NT2/D1 (cell line): ENCODE data around the gene ITGB3BP.

Experiments
- SUZ12 ChIP-seq: IDR thresholded peaks from 2 replicates; pipeline ENCODE4 v1.6.1; 2011; ENCODE audit not compliant: insufficient read length, insufficient read depth; ENCODE audit errors: extremely low read depth
- YY1 ChIP-seq: IDR thresholded peaks from 2 replicates; pipeline ENCODE4 v1.6.1; 2011; ENCODE audit not compliant: insufficient read length, insufficient read depth
- ZNF274 ChIP-seq: IDR thresholded peaks from 2 replicates; pipeline ENCODE4 v1.6.1; 2011; ENCODE audit warnings: mild to moderate bottlenecking, low read depth, low read length

DNA sequence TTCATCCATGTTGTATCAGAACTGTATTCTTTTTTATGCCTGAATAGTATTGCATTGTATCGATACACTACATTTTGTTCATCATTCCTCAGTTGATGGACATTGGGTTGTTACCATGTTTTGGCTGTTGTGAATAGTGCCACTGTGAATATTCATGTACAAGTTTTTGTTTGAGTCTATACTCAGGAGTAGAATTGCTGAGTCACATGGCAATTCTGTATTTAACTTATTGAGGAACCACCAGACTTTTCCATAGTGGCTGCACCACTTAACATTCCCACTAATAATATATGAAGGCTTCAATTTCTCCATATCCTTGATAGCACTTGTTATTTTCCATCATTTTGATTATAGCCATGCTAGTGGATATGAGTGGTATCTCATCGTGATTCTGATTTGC lies 99.4 kb downstream of the ITGB3BP start:
- no peak for TF ChIP-seq ZNF274
- TF ChIP-seq YY1 = no peak
- TF ChIP-seq SUZ12 = no peak
